ENCODE results near the gene PEX16. TPM values are rescaled to one million over a fixed set of nuclear protein-coding genes. Genes with fewer than 3 reads are reported as not detected.

Gene PEX16
- total and polyA plus RNA-seq, 2 experiments from 2014 or later, result 28.0 to 32.8 TPM

DNA sequence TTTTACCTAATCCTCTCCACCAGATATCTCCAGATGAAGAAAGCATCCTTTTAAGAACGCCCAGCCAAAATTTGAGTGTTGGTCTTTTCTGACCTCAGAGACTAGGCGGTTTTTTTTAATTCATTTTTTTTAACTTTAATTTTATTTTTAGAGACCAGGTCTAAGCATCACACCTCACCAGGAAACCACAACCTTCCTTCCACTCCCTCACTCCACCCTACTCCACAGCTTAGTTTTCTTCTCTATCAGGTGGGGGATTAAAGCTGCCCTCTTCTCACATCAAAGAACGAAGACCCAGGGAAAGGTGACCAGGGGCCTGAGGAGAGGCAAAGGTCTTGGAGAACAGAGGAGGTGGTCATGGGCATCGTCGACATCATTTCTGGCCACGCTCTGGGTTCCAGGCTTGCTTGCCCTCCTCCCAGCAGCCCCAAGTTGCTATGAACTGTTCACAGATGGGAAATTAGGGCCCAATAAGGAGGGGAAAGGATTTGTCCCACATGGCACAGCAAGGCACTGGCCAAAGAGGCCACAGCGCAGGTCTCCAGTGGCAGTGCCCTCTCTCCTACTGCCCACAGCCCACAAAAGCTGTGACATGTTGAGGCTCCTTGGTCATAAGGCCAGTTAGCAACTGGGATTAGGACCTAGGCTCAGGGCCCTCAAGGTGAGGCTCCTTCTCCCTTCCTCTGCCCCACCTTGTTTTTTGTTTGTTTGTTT lies 1.4 kb upstream of the PEX16 start:
- Histone ChIP-seq H3K36me3 (replicated peaks; ENCODE audit: insufficient read depth, low read depth) (no peaks in the 10 kb centered on the region), H3K9me3 (ENCODE audit: low read depth) (no peaks in the 10 kb centered on the region), H3K4me2 (peak overlapping the region; percentile 82), H3K9me2 (replicated peaks; ENCODE audit: insufficient read depth) (no peaks in the 10 kb centered on the region), H3K27me3 (peaks cover 8% of the 10 kb centered on the region), H4K20me1 (ENCODE audit: insufficient read depth, poor library complexity, severe bottlenecking) (no peaks in the 10 kb centered on the region), H3K4me1 (ENCODE audit: insufficient read depth) (peaks cover 12% of the 10 kb centered on the region), H3K27ac (no peak overlapping the region), H2AFZ (peak overlapping the region; percentile 39), H3K4me3 (no peak overlapping the region), H3K79me2 (peaks cover 12% of the 10 kb centered on the region)
- no peak for DNase-seq (ENCODE audit: low spot score)
- TF ChIP-seq, protein P1, sequence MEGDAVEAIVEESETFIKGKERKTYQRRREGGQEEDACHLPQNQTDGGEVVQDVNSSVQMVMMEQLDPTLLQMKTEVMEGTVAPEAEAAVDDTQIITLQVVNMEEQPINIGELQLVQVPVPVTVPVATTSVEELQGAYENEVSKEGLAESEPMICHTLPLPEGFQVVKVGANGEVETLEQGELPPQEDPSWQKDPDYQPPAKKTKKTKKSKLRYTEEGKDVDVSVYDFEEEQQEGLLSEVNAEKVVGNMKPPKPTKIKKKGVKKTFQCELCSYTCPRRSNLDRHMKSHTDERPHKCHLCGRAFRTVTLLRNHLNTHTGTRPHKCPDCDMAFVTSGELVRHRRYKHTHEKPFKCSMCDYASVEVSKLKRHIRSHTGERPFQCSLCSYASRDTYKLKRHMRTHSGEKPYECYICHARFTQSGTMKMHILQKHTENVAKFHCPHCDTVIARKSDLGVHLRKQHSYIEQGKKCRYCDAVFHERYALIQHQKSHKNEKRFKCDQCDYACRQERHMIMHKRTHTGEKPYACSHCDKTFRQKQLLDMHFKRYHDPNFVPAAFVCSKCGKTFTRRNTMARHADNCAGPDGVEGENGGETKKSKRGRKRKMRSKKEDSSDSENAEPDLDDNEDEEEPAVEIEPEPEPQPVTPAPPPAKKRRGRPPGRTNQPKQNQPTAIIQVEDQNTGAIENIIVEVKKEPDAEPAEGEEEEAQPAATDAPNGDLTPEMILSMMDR (IDR thresholded peaks at IDR 0.05; ENCODE audit: poor library complexity), result no peak
- TF ChIP-seq EZH2phosphoT487 (IDR thresholded peaks at IDR 0.05; ENCODE audit: low read depth, severe bottlenecking, unreplicated experiment) (no peak), EZH2 (IDR thresholded peaks at IDR 0.05; ENCODE audit: borderline replicate concordance) (no peak)
- 76% methylated on average over 7 of the region's 7 CpGs for WGBS (ENCODE audit: low lambda C conversion rate, missing lambda C conversion rate)

DNA sequence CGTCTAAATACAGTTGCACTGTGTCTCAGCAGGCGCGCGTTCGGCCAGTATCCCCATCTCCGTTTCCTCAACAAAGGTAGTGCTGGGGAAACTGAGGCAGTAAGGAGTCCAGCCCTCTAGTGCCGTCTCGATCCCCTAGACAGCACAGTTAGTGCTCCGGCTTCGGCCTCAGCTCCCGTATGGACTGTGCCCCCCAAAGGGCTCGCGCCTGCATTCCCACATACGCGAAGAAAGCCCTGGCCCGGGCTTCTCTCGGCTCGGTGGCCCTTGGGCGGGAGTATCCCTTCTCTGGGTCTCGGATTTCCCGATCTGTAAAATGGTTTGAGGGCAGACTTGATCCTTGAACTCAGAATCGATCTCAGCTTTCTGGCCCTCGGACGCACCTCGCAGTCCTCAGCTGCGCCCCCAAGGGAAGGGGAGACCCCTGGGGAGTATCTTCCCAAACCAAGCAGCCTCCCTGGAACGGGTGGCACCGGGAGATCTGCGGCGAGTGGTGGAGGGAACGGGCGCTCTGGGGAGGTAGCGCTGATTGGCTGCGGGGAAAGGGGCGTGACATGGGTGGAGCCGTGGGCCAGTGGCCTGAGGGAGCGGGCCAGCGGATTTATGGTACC lies 759 bp upstream of the PEX16 start:
- H3K79me2 ChIP-seq, result peaks cover 12% of the 10 kb centered on the region
- H4K20me1 ChIP-seq (ENCODE audit: insufficient read depth, poor library complexity, severe bottlenecking), result no peaks in the 10 kb centered on the region
- TF ChIP-seq, protein P1 (IDR thresholded peaks at IDR 0.05; ENCODE audit: poor library complexity), result no peak
- no peak for TF ChIP-seq EZH2 (IDR thresholded peaks at IDR 0.05; ENCODE audit: borderline replicate concordance)
- no peak for TF ChIP-seq EZH2phosphoT487 (IDR thresholded peaks at IDR 0.05; ENCODE audit: low read depth, severe bottlenecking, unreplicated experiment)
- H3K27me3 ChIP-seq, result peaks cover 7% of the 10 kb centered on the region
- H3K9me3 ChIP-seq (ENCODE audit: low read depth), result no peaks in the 10 kb centered on the region
- H2AFZ ChIP-seq, result peak overlapping the region; percentile 39
- H3K27ac ChIP-seq, result peak overlapping the region; percentile 60
- WGBS (ENCODE audit: low lambda C conversion rate, missing lambda C conversion rate), result under 1% methylated on average over 38 of the region's 38 CpGs
- H3K4me3 ChIP-seq, result peak overlapping the region; percentile 20
- no peaks in the 10 kb centered on the region for H3K9me2 ChIP-seq (replicated peaks; ENCODE audit: insufficient read depth)
- DNase-seq (ENCODE audit: low spot score), result peak; percentile 84
- peak overlapping the region; percentile 82 for H3K4me2 ChIP-seq
- peaks cover 12% of the 10 kb centered on the region for H3K4me1 ChIP-seq (ENCODE audit: insufficient read depth)
- no peaks in the 10 kb centered on the region for H3K36me3 ChIP-seq (replicated peaks; ENCODE audit: insufficient read depth, low read depth)

DNA sequence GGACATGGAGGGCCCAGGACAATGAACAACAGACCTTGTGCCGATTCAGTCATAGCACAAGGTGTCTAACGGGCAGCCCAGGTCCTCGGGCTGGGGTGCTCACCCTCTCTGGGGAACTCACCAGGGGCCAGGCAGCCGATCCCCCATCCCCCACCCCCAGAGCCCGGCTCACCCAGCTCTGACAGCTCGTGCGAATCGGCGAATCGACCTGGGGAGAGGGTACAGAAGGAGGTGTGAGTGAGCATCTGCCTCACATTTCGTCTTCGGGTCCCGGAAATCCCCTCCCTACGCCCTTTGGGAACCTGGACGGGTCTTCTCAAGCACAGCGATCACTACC lies 423 bp downstream of the PEX16 start:
- peak overlapping the region; percentile 58 for H3K4me3 ChIP-seq
- TF ChIP-seq, protein P1 (IDR thresholded peaks at IDR 0.05; ENCODE audit: poor library complexity), result no peak
- no peak for TF ChIP-seq EZH2phosphoT487 (IDR thresholded peaks at IDR 0.05; ENCODE audit: low read depth, severe bottlenecking, unreplicated experiment)
- no peak for TF ChIP-seq EZH2 (IDR thresholded peaks at IDR 0.05; ENCODE audit: borderline replicate concordance)
- no peaks in the 10 kb centered on the region for H3K36me3 ChIP-seq (replicated peaks; ENCODE audit: insufficient read depth, low read depth)
- H3K4me2 ChIP-seq, result peak overlapping the region; percentile 76
- H2AFZ ChIP-seq, result peak overlapping the region; percentile 34
- peaks cover 12% of the 10 kb centered on the region for H3K79me2 ChIP-seq
- no peaks in the 10 kb centered on the region for H3K9me3 ChIP-seq (ENCODE audit: low read depth)
- peaks cover 12% of the 10 kb centered on the region for H3K4me1 ChIP-seq (ENCODE audit: insufficient read depth)
- H4K20me1 ChIP-seq (ENCODE audit: insufficient read depth, poor library complexity, severe bottlenecking), result no peaks in the 10 kb centered on the region
- peak overlapping the region; percentile 60 for H3K27ac ChIP-seq
- 5% methylated on average over 16 of the region's 16 CpGs for WGBS (ENCODE audit: low lambda C conversion rate, missing lambda C conversion rate)
- no peaks in the 10 kb centered on the region for H3K27me3 ChIP-seq
- no peaks in the 10 kb centered on the region for H3K9me2 ChIP-seq (replicated peaks; ENCODE audit: insufficient read depth)
- no peak for DNase-seq (ENCODE audit: low spot score)
